NCI-H187 (cell line): ENCODE results near the gene PVRIG.
A peak's percentile ranks its signal among the peaks of the same experiment; 100 is the strongest.
"Not testable (repeated sequence)": the region's sequence is repeated elsewhere in the genome, so short reads cannot be mapped to it uniquely, and the experiment has no call there.

Experiments
- DNase-seq, 2 experiments: peaks; one replicate each; lab custom pipeline; 2025; lab: John Stamatoyannopoulos, UW

PVRIG gene

DNA sequence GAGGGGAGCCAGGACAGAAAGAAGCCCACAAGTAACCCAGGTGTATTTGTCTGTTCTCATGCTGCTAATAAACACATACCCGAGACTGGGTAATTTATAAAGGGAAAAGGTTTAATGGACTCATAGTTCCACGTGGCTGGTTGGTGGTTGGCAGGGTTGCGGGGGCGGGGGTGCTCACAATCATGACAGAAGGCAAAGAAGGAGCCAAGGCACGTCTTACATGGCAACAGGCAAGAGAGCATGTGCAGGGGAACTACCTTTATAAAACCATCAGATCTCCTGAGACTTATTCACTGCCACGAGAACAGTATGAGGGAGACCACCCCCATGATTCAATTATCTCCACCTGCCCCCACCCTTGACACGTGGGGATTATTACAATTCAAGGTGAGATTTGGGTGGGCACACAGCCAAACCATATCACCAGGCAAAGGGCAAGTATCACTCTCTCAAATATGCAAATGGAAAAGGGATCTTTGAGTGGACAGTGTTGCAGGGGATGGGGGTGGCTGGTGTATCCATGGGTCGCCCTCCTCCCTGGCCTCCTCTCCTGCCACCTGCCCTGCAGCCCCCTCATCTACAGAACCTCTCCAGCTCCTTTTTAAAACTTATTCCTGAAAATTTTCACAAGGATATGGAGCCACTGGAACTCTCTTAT is 15.0 kb downstream of the PVRIG start:
- not testable (repeated sequence) for DNase-seq

DNA sequence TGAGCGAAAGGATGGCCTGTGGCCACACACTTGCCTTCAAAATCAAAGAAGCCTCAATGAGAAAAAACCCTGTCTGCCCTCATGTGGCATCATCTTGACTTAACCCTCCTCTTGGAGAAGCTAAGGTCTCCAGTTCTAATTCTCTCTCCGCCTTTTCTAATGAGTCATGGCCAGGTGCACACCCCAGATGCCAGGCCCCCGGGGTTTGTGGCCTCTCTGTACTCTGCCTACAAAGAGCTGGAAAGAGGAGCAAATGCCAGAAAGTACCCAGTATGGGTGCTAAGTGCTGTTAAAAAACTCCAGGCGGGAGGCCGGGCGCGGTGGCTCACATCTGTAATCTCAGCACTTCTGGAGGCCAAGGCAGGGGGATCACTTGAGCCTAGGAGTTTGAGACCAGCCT is 20.2 kb downstream of the PVRIG start:
- not testable (repeated sequence) for DNase-seq

- DNase-seq = not testable (repeated sequence)
Observed at GRCh38 chr7:100243385-100243784, 23.6 kb downstream of the PVRIG start.

- not testable (repeated sequence) for DNase-seq
Observed at GRCh38 chr7:100244988-100245605, 25.3 kb downstream of the PVRIG start.

DNA sequence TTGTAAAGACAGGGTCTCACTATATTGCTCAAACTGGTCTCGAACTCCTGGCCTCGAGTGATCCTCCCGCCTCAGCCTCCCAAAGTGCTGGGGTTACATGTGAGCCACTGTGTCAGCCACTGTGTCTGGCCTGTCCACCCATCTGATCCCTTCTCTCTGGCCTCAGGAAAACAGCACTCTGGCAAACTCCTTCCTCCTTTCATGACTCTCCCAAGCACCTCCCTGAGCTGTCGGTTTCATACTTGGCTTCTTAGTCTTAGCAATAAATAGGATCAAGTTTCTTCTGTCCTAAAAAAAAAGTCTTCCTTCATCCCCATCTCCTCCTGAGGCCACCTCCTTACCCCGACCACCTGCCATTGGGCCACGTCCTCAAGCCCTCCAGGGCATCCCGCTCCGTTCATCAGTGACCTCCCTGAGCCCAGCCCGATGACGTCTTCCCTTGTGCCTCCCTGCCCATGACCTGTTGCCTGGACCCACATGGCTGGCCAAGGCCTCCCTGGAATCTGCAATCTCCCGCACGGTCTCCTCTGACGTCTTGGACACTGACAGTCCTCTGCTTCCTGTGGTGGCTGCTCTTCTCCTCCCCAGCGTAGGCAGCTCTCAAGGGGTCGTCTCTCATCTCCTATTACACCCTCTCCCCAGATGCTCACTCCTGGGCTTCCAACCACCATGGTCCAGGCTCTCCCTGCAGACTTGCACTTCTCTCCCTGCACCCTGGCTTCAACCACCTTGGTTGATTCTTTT is 26.5 kb downstream of the PVRIG start:
- not testable (repeated sequence) for DNase-seq

- not testable (repeated sequence) for DNase-seq
Observed at GRCh38 chr7:100246865-100247137, 27.1 kb downstream of the PVRIG start.

- peak; percentile 35 to 69 for DNase-seq
Observed at GRCh38 chr7:100247152-100247757, 27.5 kb downstream of the PVRIG start.

DNA sequence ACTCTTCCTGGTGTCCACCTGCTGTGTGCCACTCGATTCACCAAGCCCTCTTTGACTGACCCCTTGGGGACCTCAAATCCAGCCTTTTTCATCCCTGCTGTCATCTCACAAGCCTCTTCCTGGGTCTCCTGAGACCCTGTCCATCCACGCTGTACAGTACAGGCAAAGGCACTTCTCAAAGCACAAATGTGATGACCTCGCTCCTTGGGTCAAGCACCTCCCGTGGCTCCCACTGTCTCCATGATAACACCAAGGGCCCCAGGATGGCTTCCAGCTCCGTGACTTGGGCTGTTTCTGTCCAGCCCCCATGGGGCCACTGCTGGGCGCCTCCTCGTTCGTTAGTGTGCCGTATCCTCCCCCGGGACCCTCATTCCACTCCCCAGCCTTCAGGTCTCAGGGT is 28.7 kb downstream of the PVRIG start:
- no peak for DNase-seq

DNA sequence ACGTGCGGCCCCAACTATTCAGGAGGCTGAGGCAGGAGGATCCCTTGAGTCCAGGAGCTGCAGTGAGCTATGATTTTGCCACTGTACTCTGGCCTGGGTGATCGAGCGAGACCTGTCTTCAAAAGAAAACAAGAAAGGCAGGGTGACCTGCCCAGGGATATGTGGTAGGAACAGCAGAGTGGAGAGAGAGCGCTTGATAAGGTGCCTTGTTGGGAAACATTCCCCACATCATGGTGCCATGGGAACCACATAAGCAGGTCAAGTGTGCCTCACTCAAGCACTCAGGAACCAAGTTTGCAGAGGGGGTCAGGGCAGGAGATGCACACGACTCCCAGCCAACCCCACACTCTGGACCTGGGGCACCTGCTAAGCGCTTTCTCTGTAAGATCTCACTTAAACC is 37.3 kb downstream of the PVRIG start:
- no peak for DNase-seq

- DNase-seq = not testable (repeated sequence)
Observed at GRCh38 chr7:100259984-100260383, 40.2 kb downstream of the PVRIG start.

GRCh38 chr7:100262896-100263295 is 43.1 kb downstream of the PVRIG start:
- not testable (repeated sequence) for DNase-seq

DNA sequence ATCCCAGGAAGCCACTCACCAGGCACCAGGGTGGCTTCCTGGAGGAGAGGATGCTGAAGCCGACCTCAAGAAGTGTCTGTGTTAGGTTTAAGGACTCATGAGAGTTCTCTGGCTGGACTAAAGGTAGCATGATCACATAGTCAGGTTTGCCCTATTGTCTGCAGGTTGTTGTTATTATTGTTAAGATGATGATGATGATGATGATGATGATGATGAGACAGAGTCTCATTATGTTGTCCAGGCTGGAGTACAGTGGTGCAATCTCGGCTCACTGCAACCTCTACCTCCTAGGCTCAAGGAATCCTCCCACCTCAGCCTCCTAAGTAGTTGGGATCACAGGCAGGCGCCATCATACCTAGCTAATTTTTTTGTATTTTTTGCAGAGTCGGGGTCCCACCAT is 44.5 kb downstream of the PVRIG start:
- DNase-seq = not testable (repeated sequence)

GRCh38 chr7:100264669-100265165 is 45.0 kb downstream of the PVRIG start:
- not testable (repeated sequence) for DNase-seq

GRCh38 chr7:100265851-100266250 is 46.1 kb downstream of the PVRIG start:
- DNase-seq = not testable (repeated sequence)

- DNase-seq = no peak
Observed at GRCh38 chr7:100266576-100267354, 47.0 kb downstream of the PVRIG start.

DNA sequence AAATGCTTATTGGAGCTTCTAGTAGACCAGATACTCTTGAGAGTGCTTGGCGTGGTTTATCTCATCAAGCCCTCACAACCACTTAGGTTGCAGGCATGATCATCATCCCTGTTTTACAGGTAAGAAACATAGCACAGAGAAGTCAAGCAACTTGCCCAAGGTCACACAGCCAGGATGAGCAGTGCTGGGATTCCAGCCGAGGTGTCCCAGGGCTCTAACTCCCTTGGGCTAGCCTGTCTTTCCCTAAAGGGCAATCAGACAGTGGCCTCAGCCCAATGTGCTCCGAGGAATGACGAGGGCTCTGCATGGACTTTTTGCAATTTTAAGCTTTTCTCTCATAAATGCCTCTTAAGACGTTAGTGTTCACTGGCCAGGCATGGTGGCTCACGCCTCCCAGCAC is 47.9 kb downstream of the PVRIG start:
- no peak for DNase-seq

DNA sequence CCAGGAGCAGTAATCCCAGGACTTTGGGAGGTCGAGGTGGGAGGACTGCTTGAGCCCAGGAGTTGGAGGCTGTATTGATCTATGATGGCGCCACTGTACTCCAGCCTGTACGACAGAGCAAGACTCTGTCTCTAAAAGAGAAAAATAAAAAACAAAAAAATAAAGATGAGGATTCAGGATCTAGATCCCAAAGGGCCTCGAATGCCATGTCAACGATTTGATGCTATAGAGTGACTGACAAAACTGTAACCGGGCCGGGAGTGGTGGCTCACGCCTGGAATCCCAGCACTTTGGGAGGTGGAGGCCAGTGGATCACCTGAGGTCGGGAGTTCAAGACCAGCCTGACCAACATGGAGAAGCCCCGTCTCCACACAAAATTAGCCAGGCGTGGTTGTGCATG is 49.1 kb downstream of the PVRIG start:
- DNase-seq = not testable (repeated sequence)

DNA sequence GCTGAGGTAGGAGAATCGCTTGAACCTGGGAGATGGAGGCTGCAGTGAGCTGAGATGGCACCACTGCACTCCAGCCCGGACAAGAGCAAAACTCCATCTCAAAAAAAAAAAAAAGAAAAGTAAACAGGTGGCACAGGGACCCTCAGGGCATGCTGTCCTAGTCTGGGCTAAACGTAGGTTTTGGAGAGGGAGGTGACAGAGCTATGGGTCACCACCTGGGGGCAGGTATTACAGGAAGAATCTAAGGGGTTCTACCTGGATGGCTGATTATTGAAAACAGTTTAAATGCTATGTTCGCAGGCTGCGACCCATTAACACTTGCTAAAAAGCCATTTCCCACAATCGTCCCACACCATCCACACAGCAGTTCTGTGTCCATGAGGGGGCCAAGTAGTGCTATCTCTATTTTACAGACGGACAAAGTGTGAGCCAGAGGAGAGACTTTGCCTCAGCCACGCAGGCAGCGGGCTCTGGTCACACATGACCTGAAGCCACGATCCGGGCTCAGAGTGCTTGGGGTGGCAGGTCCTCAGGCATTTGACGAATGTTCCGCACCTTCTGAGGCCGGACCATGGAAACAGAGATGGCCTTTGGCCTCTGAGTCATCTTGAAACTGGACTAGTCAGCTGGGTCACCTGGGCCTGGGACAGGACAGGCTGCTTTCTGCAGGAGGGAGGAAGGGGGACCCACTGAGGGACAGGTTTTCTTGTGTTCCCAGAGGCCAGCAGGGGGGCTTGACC is 49.7 kb downstream of the PVRIG start:
- not testable (repeated sequence) for DNase-seq

- DNase-seq = not testable (repeated sequence)
Observed at GRCh38 chr7:100270046-100270918, 50.5 kb downstream of the PVRIG start.
